Effector CD4-positive, alpha-beta T cell (primary cell): ENCODE results near the gene MYRFL.
"Not testable (repeated sequence)": the region's sequence is repeated elsewhere in the genome, so short reads cannot be mapped to it uniquely, and the experiment has no call there.

Experiments used
- DNase-seq: peaks from one replicate; pipeline ENCODE4 v3.0.0-alpha.2; 2020

MYRFL gene

DNA sequence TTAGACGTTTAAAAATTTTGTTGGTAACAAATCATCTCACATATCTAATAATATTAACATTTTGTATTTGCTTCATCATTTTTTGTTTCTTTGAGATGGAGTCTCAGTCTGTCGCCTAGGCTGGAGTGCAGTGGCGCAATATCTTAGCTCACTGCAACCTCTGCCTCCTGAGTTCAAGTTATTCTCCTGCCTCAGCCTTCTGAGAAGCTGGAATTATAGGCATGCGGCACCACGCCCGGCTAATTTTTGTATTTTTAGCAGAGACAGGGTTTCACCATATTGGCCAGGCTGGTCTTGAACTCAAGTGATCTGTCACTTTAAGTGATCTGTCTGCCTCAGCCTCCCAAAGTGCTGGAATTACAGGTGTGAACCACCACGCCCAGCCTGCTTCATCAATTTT is 169.1 kb downstream of the MYRFL start:
- not testable (repeated sequence) for DNase-seq

DNA sequence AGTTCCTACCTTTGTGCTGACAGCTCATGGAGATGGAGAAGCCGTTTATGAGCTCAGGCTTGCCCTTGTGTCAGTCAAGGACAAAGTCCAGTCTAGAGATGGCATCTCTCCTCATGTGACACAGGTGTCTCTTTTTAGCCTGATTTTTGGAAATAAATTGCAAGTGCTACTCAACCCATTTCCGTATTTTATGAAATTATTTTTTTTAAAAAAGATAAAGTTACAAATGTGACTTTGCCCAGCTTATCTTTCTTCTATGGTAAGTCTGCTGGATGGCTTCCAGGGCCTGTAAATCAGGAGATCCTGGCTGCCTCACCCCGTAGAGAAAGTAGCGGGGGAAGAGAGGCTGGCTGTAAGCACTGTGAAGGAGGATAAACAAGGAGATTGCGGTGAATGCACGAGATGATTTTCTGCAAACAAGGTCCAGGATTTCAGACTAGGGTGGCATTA is 169.7 kb downstream of the MYRFL start:
- DNase-seq, result no peak

- no peak for DNase-seq
Measured at GRCh38 chr12:69996241-69996640, 171.2 kb downstream of the MYRFL start.

DNA sequence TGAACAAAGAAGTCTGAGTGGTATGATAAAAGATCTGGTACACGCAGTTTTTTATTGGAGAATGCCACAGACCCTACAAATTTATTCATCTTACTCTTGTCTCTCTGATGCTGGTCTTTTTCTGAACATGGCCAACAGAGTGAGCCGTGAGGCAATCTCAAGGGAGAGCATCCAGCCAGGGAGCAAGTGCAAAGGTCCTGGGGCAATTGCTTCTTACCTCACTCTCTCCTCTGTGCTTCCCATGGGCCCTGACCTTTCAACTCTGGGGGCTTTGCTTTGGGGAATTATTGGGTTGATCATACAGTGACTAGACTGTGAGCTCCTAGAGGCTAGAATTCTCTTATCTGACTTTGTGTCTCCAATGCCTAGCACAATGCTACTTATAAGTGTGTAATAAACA is 171.7 kb downstream of the MYRFL start:
- no peak for DNase-seq

GRCh38 chr12:69998011-69998410 is 173.0 kb downstream of the MYRFL start:
- DNase-seq, result no peak

DNA sequence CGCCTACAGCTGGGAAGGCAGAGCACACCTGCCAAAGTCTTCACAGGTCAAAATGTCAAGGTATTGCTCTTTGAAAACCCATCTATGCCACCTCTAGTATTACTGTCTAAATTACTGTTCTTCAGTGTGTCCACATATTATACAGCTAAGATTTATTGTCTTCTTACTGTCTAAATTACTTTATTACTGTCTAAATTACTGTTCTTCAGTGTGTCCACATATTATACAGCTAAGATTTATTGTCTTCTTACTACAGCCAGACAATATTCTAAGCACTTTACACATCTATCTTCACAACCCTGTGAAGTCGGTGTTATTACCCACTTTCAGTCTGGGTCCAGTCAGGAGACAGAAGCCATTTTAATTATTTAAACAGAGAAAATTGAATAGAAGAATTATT is 173.9 kb downstream of the MYRFL start:
- DNase-seq, result no peak

DNA sequence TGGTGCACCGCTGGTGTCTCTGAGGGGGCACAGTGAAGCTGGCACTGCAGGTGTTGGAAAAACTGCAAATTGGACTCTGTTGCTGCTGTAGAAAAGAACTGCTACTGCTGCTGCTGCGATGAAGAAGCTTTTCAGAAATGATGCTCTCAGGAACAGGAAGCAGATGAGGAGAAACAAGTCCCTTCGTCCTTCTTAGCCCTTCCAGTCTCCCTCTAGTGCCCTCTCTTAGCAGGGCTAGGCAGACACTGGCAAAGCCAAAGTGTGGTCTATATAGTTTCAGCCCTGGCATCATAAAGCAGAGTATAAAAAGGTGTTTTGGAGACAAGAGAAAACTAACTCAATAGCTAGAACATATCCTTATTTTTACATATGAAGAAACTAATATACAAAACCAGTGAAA is 174.5 kb downstream of the MYRFL start:
- DNase-seq, result no peak

GRCh38 chr12:70002097-70002911 is 177.3 kb downstream of the MYRFL start:
- no peak for DNase-seq

GRCh38 chr12:70002912-70003255 is 177.9 kb downstream of the MYRFL start:
- DNase-seq, result no peak

DNA sequence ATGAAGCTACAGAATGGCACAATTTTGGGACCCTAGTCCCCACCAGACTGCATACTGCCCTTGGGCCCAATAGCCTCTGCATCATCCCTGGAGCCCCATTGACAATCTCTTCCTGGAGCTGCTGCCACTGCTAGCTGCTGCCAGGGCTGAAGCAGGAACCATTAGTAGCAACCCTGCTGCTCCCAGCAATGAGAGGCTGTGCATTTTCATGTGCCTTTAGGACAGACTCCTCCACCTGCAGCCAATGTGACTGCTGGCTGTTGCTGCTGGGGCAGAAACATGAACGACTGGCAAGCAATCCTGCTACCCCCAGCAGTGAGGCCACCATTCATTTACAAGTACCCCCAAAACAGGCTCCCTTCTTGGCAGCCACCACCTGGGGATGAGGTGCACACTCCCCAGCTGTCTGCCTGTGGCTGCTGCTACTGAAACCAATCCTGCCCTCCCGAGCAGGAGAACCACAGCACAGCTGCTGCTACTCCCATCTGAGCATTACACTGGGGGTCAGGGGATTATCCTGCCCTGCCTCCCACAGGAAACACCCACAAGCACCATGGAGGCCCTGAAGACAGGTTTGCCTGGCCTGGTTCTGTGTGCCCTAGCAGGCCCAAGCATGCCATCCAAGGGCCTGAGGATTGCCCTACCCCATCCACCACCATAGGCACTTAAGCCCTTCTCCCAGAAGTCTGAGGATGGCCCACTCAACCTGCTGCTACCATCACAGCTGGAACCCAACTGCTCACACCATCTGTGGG is 181.0 kb downstream of the MYRFL start:
- no peak for DNase-seq

DNA sequence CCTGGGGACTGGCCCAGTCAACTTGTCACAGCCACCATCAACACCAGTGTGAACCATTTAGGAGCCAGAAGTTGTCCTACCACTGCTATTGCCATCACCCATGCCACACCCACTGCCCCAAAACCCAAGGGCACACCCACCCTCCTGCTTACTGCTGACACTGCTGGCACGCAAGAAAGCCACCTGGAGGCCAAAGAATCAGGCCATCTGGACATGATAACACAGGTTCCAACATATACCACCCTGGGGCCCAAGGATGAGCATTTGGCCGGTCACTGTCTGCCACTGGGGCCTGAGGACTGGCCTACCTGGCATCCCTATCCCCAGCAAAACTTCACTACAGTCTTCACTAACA is 181.6 kb downstream of the MYRFL start:
- DNase-seq, result no peak

DNA sequence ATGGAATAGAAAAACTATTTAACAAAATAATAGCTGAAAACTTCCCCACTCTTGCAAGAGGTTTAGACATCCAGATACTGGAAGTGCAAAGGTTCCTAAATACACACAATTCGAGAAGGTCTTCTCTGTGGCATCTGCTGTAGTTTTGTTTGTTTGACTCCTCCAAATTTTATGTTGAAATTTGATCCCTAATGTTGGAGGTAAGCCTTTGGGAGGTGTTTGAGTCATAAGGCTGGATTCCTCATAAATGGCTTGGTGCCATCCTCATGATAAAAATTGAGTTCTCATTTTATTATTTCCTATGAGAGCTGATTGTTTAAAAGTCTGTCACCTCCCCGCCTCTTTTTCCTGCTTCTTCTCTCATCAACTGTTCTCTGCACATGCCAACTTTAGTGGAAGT is 182.7 kb downstream of the MYRFL start:
- DNase-seq, result no peak
